K562 (cell line): ENCODE results near the gene ANKS3. TPM values are rescaled to one million over a fixed set of nuclear protein-coding genes. Genes with fewer than 3 reads are reported as not detected.
A peak's percentile ranks its signal among the peaks of the same experiment; 100 is the strongest.

Source experiments
- FOXM1 ChIP-seq, 2 experiments: fragments of 450-650 bp in 1 of 2; sonication (generic) in 1 of 2; formaldehyde crosslinking in 1 of 2; IDR thresholded peaks; 2 replicates each; pipeline versions ENCODE4 v1.6.1 to v1.9.0; 2017 to 2022; ENCODE audit warnings: low read depth in 2 of 2, mild to moderate bottlenecking in 2 of 2, missing genetic modification reagents in 1 of 2, moderate library complexity in 1 of 2
- ID3 ChIP-seq, 2 experiments: fragments of 250-450 bp in 1 of 2; fragments of 450-650 bp in 1 of 2; sonication (Bioruptor Pico) in 1 of 2; IDR thresholded peaks; 2 replicates each; pipeline versions ENCODE4 v1.6.1 to v1.8.0; 2016 to 2021; ENCODE audit warnings: mild to moderate bottlenecking in 2 of 2, moderate library complexity in 2 of 2, missing compliant biosample characterization in 1 of 2, missing genetic modification characterization in 1 of 2
- L3MBTL2 ChIP-seq: fragments of 450-650 bp; IDR thresholded peaks from 2 replicates; pipeline ENCODE4 v1.6.1; 2016; ENCODE audit warnings: mild to moderate bottlenecking, moderate library complexity
- MAX ChIP-seq: sonication (generic); formaldehyde crosslinking; IDR thresholded peaks from 2 replicates; pipeline ENCODE4 v1.9.0; 2022; ENCODE audit warnings: mild to moderate bottlenecking, missing genetic modification reagents
- NFE2 ChIP-seq: IDR thresholded peaks from 2 replicates; pipeline ENCODE4 v1.6.1; 2014; ENCODE audit warnings: antibody characterized with exemption, low read depth
- POLR2G ChIP-seq: fragments of 200-400 bp; formaldehyde crosslinking; IDR thresholded peaks from 2 replicates; pipeline ENCODE4 v1.6.1; 2017; ENCODE audit warnings: low read depth, mild to moderate bottlenecking, antibody characterized with exemption, low read length, moderate library complexity
- POU5F1 ChIP-seq: fragments of 150-350 bp; IDR thresholded peaks from 2 replicates; pipeline ENCODE4 v1.6.1; 2014; ENCODE audit warnings: borderline replicate concordance, low read length, low read depth, mild to moderate bottlenecking; ENCODE audit not compliant: partially characterized antibody
- RBFOX2 ChIP-seq: fragments of 200-400 bp; formaldehyde crosslinking; IDR thresholded peaks from 2 replicates; pipeline ENCODE4 v1.6.1; 2017; ENCODE audit warnings: low read depth, mild to moderate bottlenecking, low read length, moderate library complexity
- REST ChIP-seq, 2 experiments: fragments of 450-650 bp; formaldehyde crosslinking in 1 of 2; IDR thresholded peaks; 2 replicates each; pipeline versions ENCODE4 v1.4.0 to v1.6.1; 2014 to 2020; ENCODE audit warnings: mild to moderate bottlenecking in 2 of 2, borderline replicate concordance in 1 of 2, low read depth in 1 of 2
- TEAD2 ChIP-seq: fragments of 450-650 bp; IDR thresholded peaks from 2 replicates; pipeline ENCODE4 v1.6.1; 2016; ENCODE audit warnings: missing genetic modification characterization, control low read depth, missing compliant biosample characterization
- ZBTB17 ChIP-seq: fragments of 450-650 bp; formaldehyde crosslinking; IDR thresholded peaks from 2 replicates; pipeline ENCODE4 v1.4.0; 2020; ENCODE audit warnings: mild to moderate bottlenecking
- polyA plus RNA-seq, 8 experiments: library from polyadenylated mRNA; depleted of rRNA in 4 of 8; stranded (reverse) in 5 of 8; unstranded in 3 of 8; fragments of >200 nt; fragmentation: Nextera tagmentation in 2 of 8; fragmentation: Illumina TruSeq in 1 of 8; extraction: Ambion mirVana in 2 of 8; extraction: Trizol in 1 of 8; gene quantifications; 2 replicates each; pipeline versions ENCODE4 v1.2.1 to v1.2.3, GENCODE V29; 2011 to 2014; ENCODE audit warnings: inconsistent platforms in 1 of 8, missing spikeins in 1 of 8
- total RNA-seq, 7 experiments: library from RNA; depleted of rRNA in 6 of 7; stranded (reverse); fragments of >200 nt in 6 of 7; fragmentation: Illumina TruSeq in 2 of 7; extraction: Trizol in 2 of 7; gene quantifications; 2 replicates each; pipeline versions ENCODE4 v1.2.1 to v1.2.3, GENCODE V29; 2011 to 2021; ENCODE audit warnings: low replicate concordance in 1 of 7
- TF ChIP-seq, protein P1 (sequence below): fragments of 250-450 bp; sonication (Bioruptor Pico); IDR thresholded peaks from 2 replicates; pipeline ENCODE4 v1.4.0; 2020; ENCODE audit warnings: mild to moderate bottlenecking
- TF ChIP-seq, protein P2 (sequence below), 2 experiments: IDR thresholded peaks; 2 replicates each; pipeline ENCODE4 v1.6.1; 2011; ENCODE audit warnings: borderline replicate concordance in 1 of 2, control low read depth in 1 of 2, low read depth in 1 of 2, low read length in 1 of 2, mild to moderate bottlenecking in 1 of 2, mixed read lengths in 1 of 2, moderate library complexity in 1 of 2; ENCODE audit not compliant: insufficient read depth in 1 of 2, insufficient read length in 1 of 2, poor library complexity in 1 of 2, severe bottlenecking in 1 of 2; ENCODE audit errors: extremely low read depth in 1 of 2

ANKS3 gene
- total and polyA plus RNA-seq, 9 of the 15 experiments (the other 6 are each of a cell fraction or from before 2014, with no cell fraction given) = 0.43 to 25.7 (median 14.8) TPM

DNA sequence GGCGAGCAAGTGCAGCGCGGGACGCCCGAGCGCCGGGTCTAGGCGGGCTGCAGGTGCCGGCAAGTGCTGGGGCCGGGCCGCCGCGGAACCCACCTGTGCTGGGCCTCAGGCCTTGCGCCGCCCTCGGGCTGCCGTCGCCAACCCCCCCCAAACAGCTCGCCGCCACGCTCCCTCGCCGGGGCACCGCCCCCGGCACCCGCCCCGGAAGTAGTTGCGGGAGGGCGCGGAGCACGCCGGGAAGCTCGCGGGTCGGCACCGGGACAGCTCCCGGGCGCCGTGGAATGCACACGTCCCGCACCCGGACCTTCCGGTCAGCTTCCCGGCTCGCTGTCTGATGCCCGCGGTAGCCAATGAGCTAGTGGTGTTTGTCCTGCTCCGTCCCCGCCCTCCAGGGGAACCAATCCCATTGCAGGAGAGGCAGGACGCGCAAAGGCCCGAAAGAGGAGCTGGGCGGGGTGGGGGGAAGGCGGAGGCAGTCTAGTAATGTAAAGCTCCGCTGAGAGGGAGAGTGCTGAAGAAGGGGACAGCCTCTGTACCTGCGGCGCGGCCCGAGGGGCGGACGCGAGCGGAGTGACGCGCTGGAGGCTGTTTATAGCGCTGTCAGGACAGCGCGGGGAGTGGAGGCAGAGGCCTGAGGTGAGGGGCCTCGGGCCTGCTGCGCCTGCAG lies at the start of gene ANKS3, which contains the start of gene DNAAF8 (continued):
- TF ChIP-seq, protein P1, sequence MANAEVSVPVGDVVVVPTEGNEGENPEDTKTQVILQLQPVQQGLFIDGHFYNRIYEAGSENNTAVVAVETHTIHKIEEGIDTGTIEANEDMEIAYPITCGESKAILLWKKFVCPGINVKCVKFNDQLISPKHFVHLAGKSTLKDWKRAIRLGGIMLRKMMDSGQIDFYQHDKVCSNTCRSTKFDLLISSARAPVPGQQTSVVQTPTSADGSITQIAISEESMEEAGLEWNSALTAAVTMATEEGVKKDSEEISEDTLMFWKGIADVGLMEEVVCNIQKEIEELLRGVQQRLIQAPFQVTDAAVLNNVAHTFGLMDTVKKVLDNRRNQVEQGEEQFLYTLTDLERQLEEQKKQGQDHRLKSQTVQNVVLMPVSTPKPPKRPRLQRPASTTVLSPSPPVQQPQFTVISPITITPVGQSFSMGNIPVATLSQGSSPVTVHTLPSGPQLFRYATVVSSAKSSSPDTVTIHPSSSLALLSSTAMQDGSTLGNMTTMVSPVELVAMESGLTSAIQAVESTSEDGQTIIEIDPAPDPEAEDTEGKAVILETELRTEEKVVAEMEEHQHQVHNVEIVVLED (CRISPR knock-in tag) = peak; percentile 74
- TF ChIP-seq L3MBTL2 (peak; percentile 81), POLR2G (peak; percentile 82), POU5F1 (no peak), TEAD2 (peak; percentile 20; the same call in 1 of the 2 replicates), REST (IDR thresholded peaks at IDR 0.05; ENCODE audit: borderline replicate concordance) (peak; percentile 92), REST (CRISPR knock-in tag; IDR thresholded peaks at IDR 0.05; ENCODE audit: low read depth) (peak; percentile 90), RBFOX2 (peak; percentile 68), NFE2 (no peak), ID3 (CRISPR knock-in tag; IDR thresholded peaks at IDR 0.05) (no peak), ID3 (tag; IDR thresholded peaks at IDR 0.05) (0 out of 2 replicates have a peak, but pooled peaks have one; percentile 26), MAX (CRISPR knock-in tag) (peak; percentile 72), FOXM1 (IDR thresholded peaks at IDR 0.05; ENCODE audit: low read depth) (no peak), FOXM1 (CRISPR knock-in tag; IDR thresholded peaks at IDR 0.05; ENCODE audit: low read depth) (peak; percentile 75; the same call in 1 of the 2 replicates), ZBTB17 (CRISPR knock-in tag) (0 out of 2 replicates have a peak, but pooled peaks have one; percentile 11)
- TF ChIP-seq, protein P2, sequence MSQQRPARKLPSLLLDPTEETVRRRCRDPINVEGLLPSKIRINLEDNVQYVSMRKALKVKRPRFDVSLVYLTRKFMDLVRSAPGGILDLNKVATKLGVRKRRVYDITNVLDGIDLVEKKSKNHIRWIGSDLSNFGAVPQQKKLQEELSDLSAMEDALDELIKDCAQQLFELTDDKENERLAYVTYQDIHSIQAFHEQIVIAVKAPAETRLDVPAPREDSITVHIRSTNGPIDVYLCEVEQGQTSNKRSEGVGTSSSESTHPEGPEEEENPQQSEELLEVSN (IDR thresholded peaks at IDR 0.05; ENCODE audit: borderline replicate concordance in 1 of 2, extremely low read depth in 1 of 2, insufficient read depth in 1 of 2, insufficient read length in 1 of 2, low read depth in 1 of 2, low read length in 1 of 2, poor library complexity in 1 of 2, severe bottlenecking in 1 of 2) = peak; percentile 57 to 70
